ENCODE results near the gene NENF.
"Not testable (repeated sequence)": the region's sequence is repeated elsewhere in the genome, so short reads cannot be mapped to it uniquely, and the experiment has no call there.

NENF gene

GRCh38 chr1:212432661-212433576 lies at the start of gene NENF:
NENF (plus strand) TSS chr1:212432920; CDS start chr1:212432944, 24 bp downstream.
- peak; percentile 91 for DNase-seq (ENCODE audit: low spot score)

- no peak for DNase-seq (ENCODE audit: low spot score)
Observed at GRCh38 chr1:212386029-212386428, 46.7 kb upstream of the NENF start.

- DNase-seq (ENCODE audit: low spot score): no peak
Observed at GRCh38 chr1:212388985-212389716, 43.6 kb upstream of the NENF start.

- DNase-seq (ENCODE audit: low spot score): not testable (repeated sequence)
Observed at GRCh38 chr1:212395678-212396437, 36.9 kb upstream of the NENF start.

- no peak for DNase-seq (ENCODE audit: low spot score)
Observed at GRCh38 chr1:212396638-212397037, 36.1 kb upstream of the NENF start.

GRCh38 chr1:212397171-212397570 lies 35.5 kb upstream of the NENF start:
- no peak for DNase-seq (ENCODE audit: low spot score)

GRCh38 chr1:212401042-212401441 lies 31.7 kb upstream of the NENF start:
- DNase-seq (ENCODE audit: low spot score): no peak

GRCh38 chr1:212401838-212402582 lies 30.7 kb upstream of the NENF start:
- no peak for DNase-seq (ENCODE audit: low spot score)

GRCh38 chr1:212402666-212403321 lies 29.9 kb upstream of the NENF start:
- DNase-seq (ENCODE audit: low spot score): no peak

GRCh38 chr1:212410231-212410820 lies 22.4 kb upstream of the NENF start:
- no peak for DNase-seq (ENCODE audit: low spot score)

GRCh38 chr1:212412374-212412773 lies 20.3 kb upstream of the NENF start:
- DNase-seq (ENCODE audit: low spot score): no peak

GRCh38 chr1:212413902-212414327 lies 18.8 kb upstream of the NENF start:
- no peak for DNase-seq (ENCODE audit: low spot score)

- DNase-seq (ENCODE audit: low spot score): peak; percentile 93
Observed at GRCh38 chr1:212414328-212415106, 18.2 kb upstream of the NENF start, which contains the start of gene PACC1. PACC1 (minus strand) TSS chr1:212414886; CDS start chr1:212414757, 129 bp downstream.

GRCh38 chr1:212415107-212415841 lies 17.4 kb upstream of the NENF start:
- no peak for DNase-seq (ENCODE audit: low spot score)

- DNase-seq (ENCODE audit: low spot score): no peak
Observed at GRCh38 chr1:212421165-212421564, 11.6 kb upstream of the NENF start.

- no peak for DNase-seq (ENCODE audit: low spot score)
Observed at GRCh38 chr1:212423879-212424278, 8.8 kb upstream of the NENF start.

- no peak for DNase-seq (ENCODE audit: low spot score)
Observed at GRCh38 chr1:212428496-212428895, 4.2 kb upstream of the NENF start.

- DNase-seq (ENCODE audit: low spot score): no peak
Observed at GRCh38 chr1:212430416-212430815, 2.3 kb upstream of the NENF start.

GRCh38 chr1:212430955-212431394 lies 1.7 kb upstream of the NENF start:
- no peak for DNase-seq (ENCODE audit: low spot score)

Measured in left forelimb (tissue), 1 donor.